HG03565 (cell line): ENCODE results near the gene ARMC5.
A peak's percentile ranks its signal among the peaks of the same experiment; 100 is the strongest.
"Not testable (repeated sequence)": the region's sequence is repeated elsewhere in the genome, so short reads cannot be mapped to it uniquely, and the experiment has no call there.

Experiments
- ATAC-seq: cut with Tn5 transposase; IDR thresholded peaks from one replicate; pipeline ENCODE4 v1.9.1; 2021; ENCODE audit warnings: mild to moderate bottlenecking, moderate library complexity; ENCODE audit not compliant: unreplicated experiment

ARMC5 gene

GRCh38 chr16:31493506-31494125 lies 34.3 kb downstream of the ARMC5 start:
- no peak for ATAC-seq

- ATAC-seq = no peak
Measured at GRCh38 chr16:31496670-31497069, 37.4 kb downstream of the ARMC5 start.

GRCh38 chr16:31498493-31498892 lies 39.2 kb downstream of the ARMC5 start:
- ATAC-seq = no peak

- ATAC-seq = no peak
Measured at GRCh38 chr16:31499928-31500327, 40.6 kb downstream of the ARMC5 start.

GRCh38 chr16:31501226-31501965 lies 42.1 kb downstream of the ARMC5 start:
- ATAC-seq = no peak

- no peak for ATAC-seq
Measured at GRCh38 chr16:31501966-31502348, 42.7 kb downstream of the ARMC5 start.

GRCh38 chr16:31502981-31503380 lies 43.7 kb downstream of the ARMC5 start:
- no peak for ATAC-seq

GRCh38 chr16:31503555-31503954 lies 44.3 kb downstream of the ARMC5 start:
- ATAC-seq = not testable (repeated sequence)

- no peak for ATAC-seq
Measured at GRCh38 chr16:31504159-31504558, 44.9 kb downstream of the ARMC5 start.

GRCh38 chr16:31505483-31505882 lies 46.2 kb downstream of the ARMC5 start:
- peak; percentile 72 for ATAC-seq

- ATAC-seq = no peak
Measured at GRCh38 chr16:31507617-31507928, 48.3 kb downstream of the ARMC5 start.

GRCh38 chr16:31507929-31508705 lies 48.8 kb downstream of the ARMC5 start, which contains the start of gene RUSF1:
Gene RUSF1 (minus strand): TSS chr16:31508391. CDS start chr16:31508373, 18 bp downstream.
- ATAC-seq = peak; percentile 77

- ATAC-seq = no peak
Measured at GRCh38 chr16:31508706-31509195, 49.5 kb downstream of the ARMC5 start.

- ATAC-seq = no peak
Measured at GRCh38 chr16:31513126-31513525, 53.8 kb downstream of the ARMC5 start.

GRCh38 chr16:31513884-31514283 lies 54.6 kb downstream of the ARMC5 start:
- no peak for ATAC-seq
